ENCODE results near the gene EFTUD2. TPM values are rescaled to one million over a fixed set of nuclear protein-coding genes. Genes with fewer than 3 reads are reported as not detected.

EFTUD2 gene
- total and polyA plus RNA-seq, 2 of the 13 experiments (the other 11 are each of a cell fraction or from before 2014, with no cell fraction given): 111 to 137 TPM

DNA sequence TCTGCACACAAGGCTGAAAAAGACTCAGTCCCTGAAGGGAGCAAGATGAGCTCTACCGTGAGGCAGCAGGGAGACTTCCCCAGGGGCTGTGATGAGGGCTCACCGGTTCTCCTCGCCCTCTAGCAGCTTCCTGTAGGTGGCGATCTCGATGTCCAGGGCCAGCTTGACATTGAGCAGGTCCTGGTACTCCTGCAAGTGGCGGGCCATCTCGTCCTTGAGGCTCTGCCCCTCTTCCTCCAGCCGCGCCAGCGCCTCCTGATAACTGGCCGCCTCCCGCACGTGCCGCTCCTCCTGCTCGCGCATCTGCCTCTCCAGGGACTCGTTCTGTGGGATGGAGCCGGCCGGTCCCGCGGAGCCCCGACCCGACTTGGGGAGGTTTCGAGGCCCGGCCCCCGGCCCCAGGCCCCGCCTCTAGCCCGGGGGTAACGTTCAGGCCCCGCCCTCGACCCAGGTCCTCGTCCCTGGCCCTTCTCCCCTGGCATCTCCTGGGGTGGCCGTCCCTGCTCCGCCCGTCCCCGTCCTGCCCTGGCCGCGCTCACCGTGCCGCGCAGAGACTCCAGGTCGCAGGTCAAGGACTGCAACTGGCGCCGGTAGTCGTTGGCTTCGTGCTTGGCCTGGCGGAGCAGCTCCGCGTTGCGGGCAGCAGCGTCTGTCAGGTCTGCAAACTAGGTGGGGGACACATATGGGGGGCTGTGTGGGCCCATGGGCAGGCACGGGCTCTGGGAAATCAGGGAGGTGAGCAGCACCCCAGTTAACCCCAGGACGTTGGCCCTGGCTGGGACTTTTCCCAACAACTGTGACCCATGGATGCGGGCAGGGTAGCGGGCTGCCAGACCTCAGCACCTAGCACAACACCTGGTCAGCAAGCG lies 12.1 kb upstream of the EFTUD2 start (continued):
- TF ChIP-seq MTF1 (CRISPR knock-in tag; IDR thresholded peaks at IDR 0.05): no peak
- no peak for TF ChIP-seq CHD4 (IDR thresholded peaks at IDR 0.05; ENCODE audit: borderline replicate concordance, low read length)
- no peak for TF ChIP-seq TP53 (CRISPR knock-in tag; conservative IDR thresholded peaks at IDR 0.05)
- TF ChIP-seq ZKSCAN1 (IDR thresholded peaks at IDR 0.05; ENCODE audit: low read length): no peak
- no peak for TF ChIP-seq FLYWCH1 (CRISPR knock-in tag; IDR thresholded peaks at IDR 0.05)
- TF ChIP-seq ZNF430 (CRISPR knock-in tag; IDR thresholded peaks at IDR 0.05): no peak
- TF ChIP-seq ZNF724P (CRISPR knock-in tag; IDR thresholded peaks at IDR 0.05; ENCODE audit: borderline replicate concordance): no peak
- TF ChIP-seq, protein P1, sequence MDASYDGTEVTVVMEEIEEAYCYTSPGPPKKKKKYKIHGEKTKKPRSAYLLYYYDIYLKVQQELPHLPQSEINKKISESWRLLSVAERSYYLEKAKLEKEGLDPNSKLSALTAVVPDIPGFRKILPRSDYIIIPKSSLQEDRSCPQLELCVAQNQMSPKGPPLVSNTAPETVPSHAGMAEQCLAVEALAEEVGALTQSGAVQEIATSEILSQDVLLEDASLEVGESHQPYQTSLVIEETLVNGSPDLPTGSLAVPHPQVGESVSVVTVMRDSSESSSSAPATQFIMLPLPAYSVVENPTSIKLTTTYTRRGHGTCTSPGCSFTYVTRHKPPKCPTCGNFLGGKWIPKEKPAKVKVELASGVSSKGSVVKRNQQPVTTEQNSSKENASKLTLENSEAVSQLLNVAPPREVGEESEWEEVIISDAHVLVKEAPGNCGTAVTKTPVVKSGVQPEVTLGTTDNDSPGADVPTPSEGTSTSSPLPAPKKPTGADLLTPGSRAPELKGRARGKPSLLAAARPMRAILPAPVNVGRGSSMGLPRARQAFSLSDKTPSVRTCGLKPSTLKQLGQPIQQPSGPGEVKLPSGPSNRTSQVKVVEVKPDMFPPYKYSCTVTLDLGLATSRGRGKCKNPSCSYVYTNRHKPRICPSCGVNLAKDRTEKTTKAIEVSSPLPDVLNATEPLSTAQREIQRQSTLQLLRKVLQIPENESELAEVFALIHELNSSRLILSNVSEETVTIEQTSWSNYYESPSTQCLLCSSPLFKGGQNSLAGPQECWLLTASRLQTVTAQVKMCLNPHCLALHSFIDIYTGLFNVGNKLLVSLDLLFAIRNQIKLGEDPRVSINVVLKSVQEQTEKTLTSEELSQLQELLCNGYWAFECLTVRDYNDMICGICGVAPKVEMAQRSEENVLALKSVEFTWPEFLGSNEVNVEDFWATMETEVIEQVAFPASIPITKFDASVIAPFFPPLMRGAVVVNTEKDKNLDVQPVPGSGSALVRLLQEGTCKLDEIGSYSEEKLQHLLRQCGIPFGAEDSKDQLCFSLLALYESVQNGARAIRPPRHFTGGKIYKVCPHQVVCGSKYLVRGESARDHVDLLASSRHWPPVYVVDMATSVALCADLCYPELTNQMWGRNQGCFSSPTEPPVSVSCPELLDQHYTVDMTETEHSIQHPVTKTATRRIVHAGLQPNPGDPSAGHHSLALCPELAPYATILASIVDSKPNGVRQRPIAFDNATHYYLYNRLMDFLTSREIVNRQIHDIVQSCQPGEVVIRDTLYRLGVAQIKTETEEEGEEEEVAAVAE (CRISPR knock-in tag; IDR thresholded peaks at IDR 0.05; ENCODE audit: borderline replicate concordance): no peak; the same call in 1 of the 2 replicates
- TF ChIP-seq, protein P2, sequence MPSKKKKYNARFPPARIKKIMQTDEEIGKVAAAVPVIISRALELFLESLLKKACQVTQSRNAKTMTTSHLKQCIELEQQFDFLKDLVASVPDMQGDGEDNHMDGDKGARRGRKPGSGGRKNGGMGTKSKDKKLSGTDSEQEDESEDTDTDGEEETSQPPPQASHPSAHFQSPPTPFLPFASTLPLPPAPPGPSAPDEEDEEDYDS (CRISPR knock-in tag; IDR thresholded peaks at IDR 0.05): no peak
- peak; percentile 35; the same call in 1 of the 2 replicates for TF ChIP-seq ZNF205 (CRISPR knock-in tag; IDR thresholded peaks at IDR 0.05)
- TF ChIP-seq ZNF556 (CRISPR knock-in tag; IDR thresholded peaks at IDR 0.05; ENCODE audit: borderline replicate concordance): peak; percentile 92; the same call in 1 of the 2 replicates
- no peak for TF ChIP-seq ZEB1 (IDR thresholded peaks at IDR 0.05; ENCODE audit: insufficient replicate concordance, low read depth)
- TF ChIP-seq CEBPZ (IDR thresholded peaks at IDR 0.05; ENCODE audit: low read length): no peak
- no peak for TF ChIP-seq ARID2 (CRISPR knock-in tag; IDR thresholded peaks at IDR 0.05; ENCODE audit: borderline replicate concordance)
- no peak for TF ChIP-seq POLR2A (IDR thresholded peaks at IDR 0.05; ENCODE audit: insufficient read depth in 1 of 2, low read depth in 2 of 2, low read length in 2 of 2)
- no peak for TF ChIP-seq CC2D1A (CRISPR knock-in tag; IDR thresholded peaks at IDR 0.05)
- TF ChIP-seq TGIF2 (CRISPR knock-in tag; IDR thresholded peaks at IDR 0.05): no peak
- TF ChIP-seq MIER3 (CRISPR knock-in tag; IDR thresholded peaks at IDR 0.05; ENCODE audit: borderline replicate concordance): no peak
- TF ChIP-seq, protein P3, sequence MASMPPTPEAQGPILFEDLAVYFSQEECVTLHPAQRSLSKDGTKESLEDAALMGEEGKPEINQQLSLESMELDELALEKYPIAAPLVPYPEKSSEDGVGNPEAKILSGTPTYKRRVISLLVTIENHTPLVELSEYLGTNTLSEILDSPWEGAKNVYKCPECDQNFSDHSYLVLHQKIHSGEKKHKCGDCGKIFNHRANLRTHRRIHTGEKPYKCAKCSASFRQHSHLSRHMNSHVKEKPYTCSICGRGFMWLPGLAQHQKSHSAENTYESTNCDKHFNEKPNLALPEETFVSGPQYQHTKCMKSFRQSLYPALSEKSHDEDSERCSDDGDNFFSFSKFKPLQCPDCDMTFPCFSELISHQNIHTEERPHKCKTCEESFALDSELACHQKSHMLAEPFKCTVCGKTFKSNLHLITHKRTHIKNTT (CRISPR knock-in tag; IDR thresholded peaks at IDR 0.05): no peak
- no peak for TF ChIP-seq MED1 (CRISPR knock-in tag; IDR thresholded peaks at IDR 0.05)
- TF ChIP-seq, protein P4, sequence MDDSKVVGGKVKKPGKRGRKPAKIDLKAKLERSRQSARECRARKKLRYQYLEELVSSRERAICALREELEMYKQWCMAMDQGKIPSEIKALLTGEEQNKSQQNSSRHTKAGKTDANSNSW (CRISPR knock-in tag; IDR thresholded peaks at IDR 0.05; ENCODE audit: borderline replicate concordance): no peak
- TF ChIP-seq ZNF879 (CRISPR knock-in tag; IDR thresholded peaks at IDR 0.05): no peak
